Measurements from ENCODE around the gene DGKB.

Gene DGKB

GRCh38 chr7:14760730-14761478, 141.6 kb downstream of the DGKB start:
- DNase-seq (ENCODE audit: low spot score) = no peak

GRCh38 chr7:14759785-14760184, 142.8 kb downstream of the DGKB start:
- no peak for DNase-seq (ENCODE audit: low spot score)

GRCh38 chr7:14754631-14755030, 147.9 kb downstream of the DGKB start:
- no peak for DNase-seq (ENCODE audit: low spot score)

GRCh38 chr7:14752301-14752700, 150.2 kb downstream of the DGKB start:
- DNase-seq (ENCODE audit: low spot score) = no peak

GRCh38 chr7:14751461-14751860, 151.1 kb downstream of the DGKB start:
- DNase-seq (ENCODE audit: low spot score) = no peak

GRCh38 chr7:14748461-14748860, 154.1 kb downstream of the DGKB start:
- no peak for DNase-seq (ENCODE audit: low spot score)

GRCh38 chr7:14747701-14748100, 154.8 kb downstream of the DGKB start:
- DNase-seq (ENCODE audit: low spot score) = no peak

GRCh38 chr7:14745076-14745475, 157.5 kb downstream of the DGKB start:
- DNase-seq (ENCODE audit: low spot score) = no peak

- no peak for DNase-seq (ENCODE audit: low spot score)
Measured at GRCh38 chr7:14740606-14741005, 161.9 kb downstream of the DGKB start.

- DNase-seq (ENCODE audit: low spot score) = no peak
Measured at GRCh38 chr7:14739841-14740185, 162.7 kb downstream of the DGKB start.

GRCh38 chr7:14739168-14739840, 163.2 kb downstream of the DGKB start:
- no peak for DNase-seq (ENCODE audit: low spot score)

GRCh38 chr7:14738086-14738485, 164.5 kb downstream of the DGKB start:
- DNase-seq (ENCODE audit: low spot score) = no peak

GRCh38 chr7:14734839-14735321, 167.7 kb downstream of the DGKB start:
- no peak for DNase-seq (ENCODE audit: low spot score)

GRCh38 chr7:14720785-14721184, 181.8 kb downstream of the DGKB start:
- no peak for DNase-seq (ENCODE audit: low spot score)

GRCh38 chr7:14717816-14718215, 184.7 kb downstream of the DGKB start:
- no peak for DNase-seq (ENCODE audit: low spot score)

GRCh38 chr7:14717169-14717568, 185.4 kb downstream of the DGKB start:
- DNase-seq (ENCODE audit: low spot score) = no peak

GRCh38 chr7:14714161-14714728, 188.3 kb downstream of the DGKB start:
- no peak for DNase-seq (ENCODE audit: low spot score)

- no peak for DNase-seq (ENCODE audit: low spot score)
Measured at GRCh38 chr7:14698239-14698638, 204.3 kb downstream of the DGKB start.

- DNase-seq (ENCODE audit: low spot score) = no peak
Measured at GRCh38 chr7:14697684-14698083, 204.9 kb downstream of the DGKB start.

- peak; percentile 1 for DNase-seq (ENCODE audit: low spot score)
Measured at GRCh38 chr7:14691597-14692203, 210.9 kb downstream of the DGKB start.

GRCh38 chr7:14691034-14691433, 211.5 kb downstream of the DGKB start:
- no peak for DNase-seq (ENCODE audit: low spot score)

GRCh38 chr7:14690486-14690885, 212.1 kb downstream of the DGKB start:
- DNase-seq (ENCODE audit: low spot score) = no peak

- DNase-seq (ENCODE audit: low spot score) = no peak
Measured at GRCh38 chr7:14690075-14690474, 212.5 kb downstream of the DGKB start.
